Measurements from ENCODE around the gene SLC25A27.

The SLC25A27 gene

DNA sequence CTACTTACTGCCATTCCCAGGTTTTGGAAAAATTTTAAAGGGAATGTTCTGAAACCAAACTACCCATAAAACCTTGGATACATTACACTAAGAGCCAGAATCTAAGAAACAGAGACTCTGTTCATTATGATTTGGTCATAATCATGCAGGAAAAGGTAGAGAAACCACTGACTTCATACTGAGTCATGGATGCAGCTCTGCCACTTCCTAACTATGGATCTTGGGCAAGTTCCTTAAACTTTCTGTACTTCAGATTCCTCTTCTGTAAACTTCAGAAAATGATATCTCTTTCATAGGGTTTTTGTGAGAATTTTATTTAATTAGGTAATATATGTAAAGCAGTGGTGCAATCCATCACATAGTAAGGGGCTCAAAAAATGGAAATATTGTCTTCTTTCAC is 62.4 kb downstream of the SLC25A27 start:
- no peak for DNase-seq (ENCODE audit: low read depth in 2 of 2)

GRCh38 chr6:46719099-46719498 is 66.3 kb downstream of the SLC25A27 start:
- DNase-seq (ENCODE audit: low read depth in 2 of 2) = no peak

DNA sequence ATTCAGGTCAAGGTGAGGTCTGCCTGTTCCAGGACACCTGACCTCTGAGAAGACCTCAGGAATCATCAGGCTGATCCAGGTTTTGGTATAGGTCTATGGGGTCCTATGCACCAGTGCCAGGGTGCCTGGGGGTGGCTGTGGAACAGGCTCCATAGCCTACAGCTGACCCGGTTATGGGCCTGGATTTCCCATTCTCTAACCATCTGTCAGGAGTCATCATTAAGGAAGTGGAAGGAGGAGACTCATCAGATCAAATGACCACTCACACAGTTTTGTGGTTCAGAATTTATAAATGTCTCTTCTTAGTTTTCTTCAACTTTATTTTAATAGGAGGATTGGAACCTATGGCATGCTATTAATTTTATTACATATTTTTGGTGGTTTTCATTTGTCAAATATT is 67.6 kb downstream of the SLC25A27 start:
- DNase-seq (ENCODE audit: low read depth in 2 of 2) = no peak

All from stimulated activated CD8-positive, alpha-beta memory T cell treated with anti-CD3 and anti-CD28 coated beads, Interleukin-7, amount 100 ng/mL, for 4 hours (primary cell).